GM12873 (cell line): ENCODE measurements around the gene CYP2D6.

ENCODE experiments used
- CTCF ChIP-seq: IDR thresholded peaks from 2 replicates; pipeline ENCODE4 v1.5.1; 2012; ENCODE audit warnings: low read depth, mild to moderate bottlenecking, moderate library complexity, low read length, control low read depth; ENCODE audit not compliant: insufficient read depth; ENCODE audit errors: missing control alignments

The CYP2D6 gene

GRCh38 chr22:42156598-42156997 is 26.0 kb upstream of the CYP2D6 start:
- TF ChIP-seq CTCF = no peak

- TF ChIP-seq CTCF = no peak
Measured at GRCh38 chr22:42156121-42156520, 25.5 kb upstream of the CYP2D6 start.

- TF ChIP-seq CTCF = no peak
Measured at GRCh38 chr22:42155053-42155543, 24.5 kb upstream of the CYP2D6 start.

GRCh38 chr22:42154293-42155052 is 23.9 kb upstream of the CYP2D6 start:
- TF ChIP-seq CTCF = no peak

- no peak for TF ChIP-seq CTCF
Measured at GRCh38 chr22:42152661-42153270, 22.2 kb upstream of the CYP2D6 start.

GRCh38 chr22:42151924-42152635 is 21.5 kb upstream of the CYP2D6 start:
- no peak for TF ChIP-seq CTCF
